GM21390 (cell line): ENCODE data around the gene POLR1E.

ENCODE experiments used
- ATAC-seq: cut with Tn5 transposase; IDR thresholded peaks from one replicate; pipeline ENCODE4 v1.9.1; 2021; ENCODE audit not compliant: unreplicated experiment

The POLR1E gene, protein sequence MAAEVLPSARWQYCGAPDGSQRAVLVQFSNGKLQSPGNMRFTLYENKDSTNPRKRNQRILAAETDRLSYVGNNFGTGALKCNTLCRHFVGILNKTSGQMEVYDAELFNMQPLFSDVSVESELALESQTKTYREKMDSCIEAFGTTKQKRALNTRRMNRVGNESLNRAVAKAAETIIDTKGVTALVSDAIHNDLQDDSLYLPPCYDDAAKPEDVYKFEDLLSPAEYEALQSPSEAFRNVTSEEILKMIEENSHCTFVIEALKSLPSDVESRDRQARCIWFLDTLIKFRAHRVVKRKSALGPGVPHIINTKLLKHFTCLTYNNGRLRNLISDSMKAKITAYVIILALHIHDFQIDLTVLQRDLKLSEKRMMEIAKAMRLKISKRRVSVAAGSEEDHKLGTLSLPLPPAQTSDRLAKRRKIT

DNA sequence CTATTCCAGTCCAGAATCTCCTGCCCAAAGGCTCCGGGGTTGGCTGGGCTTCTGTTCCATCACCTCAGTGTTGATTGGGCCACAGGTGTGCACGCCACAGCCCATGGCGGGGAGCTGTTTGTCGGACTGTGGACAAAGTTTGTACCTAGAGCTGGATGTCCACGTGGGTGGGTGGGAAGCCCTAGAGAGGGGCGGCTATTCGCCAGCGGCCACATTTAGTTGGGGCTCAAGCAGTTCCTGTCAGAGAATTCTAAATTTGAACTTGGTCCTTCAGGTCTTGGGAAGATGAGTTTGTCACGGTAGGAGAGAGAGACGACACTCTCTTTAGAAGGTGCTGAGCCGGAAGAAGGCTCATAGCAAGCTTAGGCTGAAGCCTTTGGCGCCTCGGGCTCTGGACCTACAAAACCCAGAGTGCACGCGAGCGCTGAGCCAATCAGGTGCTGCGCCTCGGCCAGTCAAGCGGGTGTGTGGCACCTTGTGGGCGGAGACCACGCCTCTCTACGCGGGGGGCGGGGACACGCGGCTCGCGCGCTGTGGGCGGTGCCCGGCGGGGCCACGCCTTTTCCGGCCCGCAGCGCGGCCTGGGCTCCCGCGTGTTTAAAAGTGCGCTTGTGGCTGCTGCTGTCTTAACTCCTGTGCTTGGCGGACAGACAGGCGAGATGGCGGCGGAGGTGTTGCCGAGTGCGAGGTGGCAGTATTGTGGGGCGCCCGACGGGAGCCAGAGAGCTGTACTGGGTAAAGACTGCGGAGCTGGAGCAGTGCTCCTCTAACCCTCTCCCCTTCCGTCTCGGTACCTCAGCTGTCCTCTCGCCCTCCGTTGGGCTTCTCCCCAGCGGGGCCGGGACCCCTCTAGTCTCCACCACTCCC is at the start of gene POLR1E:
Gene POLR1E, plus strand, starts transcription at position 560 of the 867 bp plus-strand sequence. Its CDS starts 100 bp downstream, at position 660.
- ATAC-seq, result peak; percentile 96

DNA sequence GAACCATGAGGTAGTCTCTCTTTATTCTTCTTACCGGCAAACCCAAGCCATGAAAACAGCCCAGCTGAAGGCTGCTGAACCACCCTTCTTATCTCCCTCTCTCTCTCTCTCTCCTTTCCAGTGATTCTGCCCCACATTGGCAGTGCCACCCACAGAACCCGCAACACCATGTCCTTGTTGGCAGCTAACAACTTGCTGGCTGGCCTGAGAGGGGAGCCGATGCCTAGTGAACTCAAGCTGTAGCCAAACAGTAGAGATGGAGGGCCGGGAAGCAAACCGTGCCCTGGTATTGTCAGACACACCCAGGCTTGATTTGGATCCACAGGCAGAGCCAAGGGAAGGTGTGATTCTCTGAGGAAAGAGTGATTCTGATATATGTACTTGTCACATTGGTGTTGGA is 49.2 kb upstream of the POLR1E start:
- no peak for ATAC-seq

DNA sequence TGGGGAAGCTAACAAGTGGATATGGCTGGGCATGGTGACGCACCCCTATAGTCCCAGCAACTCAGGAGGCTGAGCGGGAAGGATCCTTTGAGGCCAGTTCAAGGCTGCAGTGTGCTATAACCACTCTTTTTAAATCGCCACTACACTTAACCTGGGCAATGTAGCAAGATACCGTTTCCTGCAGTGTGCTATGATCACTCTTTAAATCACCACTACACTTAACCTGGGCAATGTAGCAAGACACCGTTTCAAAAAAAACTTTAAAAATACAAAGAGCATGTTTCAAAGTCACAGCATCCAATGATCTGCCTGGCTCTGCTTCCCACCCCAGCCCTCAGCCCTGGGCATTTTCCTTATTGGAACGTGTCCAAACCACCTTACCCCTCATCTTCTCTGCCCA is 48.7 kb upstream of the POLR1E start:
- ATAC-seq, result no peak

DNA sequence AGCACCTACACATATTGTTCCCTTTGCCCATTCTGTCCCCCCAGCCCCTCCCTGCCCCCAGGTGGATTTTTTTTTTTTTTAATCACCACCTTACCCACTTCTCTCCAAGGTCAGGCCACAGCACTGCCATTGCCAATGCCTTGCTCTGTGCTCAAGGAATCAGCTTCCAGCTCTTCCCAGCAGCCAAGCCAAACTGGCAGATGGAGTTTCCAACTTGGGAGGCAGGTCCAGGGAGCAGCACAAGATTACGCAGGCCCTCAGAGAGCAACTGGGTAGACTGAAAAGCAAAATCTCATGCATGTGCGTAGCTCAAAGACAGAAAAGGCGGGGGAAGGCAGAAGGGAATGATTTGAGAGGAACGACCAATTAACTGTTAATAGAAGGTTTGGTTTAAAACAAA is 48.1 kb upstream of the POLR1E start:
- no peak for ATAC-seq

DNA sequence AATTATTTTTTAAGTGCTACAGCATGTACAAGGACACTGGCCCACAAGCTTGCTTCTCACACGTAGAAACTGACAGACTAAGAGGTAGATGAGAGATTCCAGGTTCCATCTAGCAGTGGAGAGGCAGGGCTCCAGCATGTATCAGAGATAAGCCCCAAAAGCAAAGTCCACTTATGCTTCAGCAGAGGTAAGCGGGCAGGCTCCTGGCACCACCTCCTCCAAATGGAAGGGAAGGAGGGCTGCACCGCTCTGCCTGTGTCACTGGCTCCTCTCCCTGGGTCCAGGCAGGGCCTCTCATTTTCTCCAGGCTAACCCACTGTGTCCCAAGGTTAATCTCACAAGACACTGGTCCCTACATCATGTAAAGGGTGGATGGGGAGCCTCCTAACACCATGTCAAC is 47.4 kb upstream of the POLR1E start:
- no peak for ATAC-seq

DNA sequence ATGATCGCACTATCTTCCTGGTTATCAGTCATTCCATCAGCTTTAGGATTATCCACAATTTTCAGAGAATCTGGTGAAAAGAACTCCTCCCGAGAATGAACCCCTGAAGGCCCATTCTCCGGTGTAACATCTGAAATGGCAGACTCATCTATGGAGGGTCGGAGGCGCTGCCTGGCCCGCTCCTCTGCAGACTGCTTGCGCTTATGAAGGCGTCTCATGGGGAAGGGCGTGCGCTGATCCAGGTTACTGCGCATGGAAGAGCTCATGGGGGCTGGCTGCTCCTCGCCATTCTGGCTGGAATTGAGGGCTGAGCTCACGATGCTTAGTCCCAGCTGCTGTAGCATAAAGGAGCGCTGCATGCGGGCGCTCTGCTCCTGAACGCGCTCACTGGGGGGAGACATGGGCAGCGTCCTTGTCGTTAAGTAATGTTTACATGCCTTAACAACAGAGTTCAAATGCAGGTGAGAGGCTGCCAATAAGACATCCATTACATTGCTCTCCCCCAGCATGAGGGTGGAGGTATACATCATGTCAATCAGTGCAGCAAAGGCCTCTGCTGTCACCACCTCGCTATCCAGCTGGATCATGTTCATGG is 43.9 kb upstream of the POLR1E start:
- no peak for ATAC-seq

DNA sequence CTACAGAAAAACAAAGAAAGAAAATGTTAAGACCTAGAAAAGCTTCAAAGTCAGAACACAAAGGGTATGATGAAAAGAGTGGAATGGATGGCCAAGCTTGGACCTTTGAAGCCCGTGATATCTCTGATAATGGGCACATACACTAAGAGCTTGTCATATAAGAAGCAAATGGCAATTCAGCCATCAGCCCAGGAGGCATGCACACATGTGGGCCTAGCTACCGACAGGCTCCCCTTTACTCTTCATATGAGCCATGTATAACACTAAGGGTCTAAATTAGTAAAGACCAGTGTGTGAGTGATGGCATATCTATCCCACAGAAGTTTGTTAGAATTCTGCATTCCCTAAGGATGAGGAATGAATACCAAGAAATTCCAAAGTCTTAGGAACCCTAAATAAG is 43.2 kb upstream of the POLR1E start:
- no peak for ATAC-seq

DNA sequence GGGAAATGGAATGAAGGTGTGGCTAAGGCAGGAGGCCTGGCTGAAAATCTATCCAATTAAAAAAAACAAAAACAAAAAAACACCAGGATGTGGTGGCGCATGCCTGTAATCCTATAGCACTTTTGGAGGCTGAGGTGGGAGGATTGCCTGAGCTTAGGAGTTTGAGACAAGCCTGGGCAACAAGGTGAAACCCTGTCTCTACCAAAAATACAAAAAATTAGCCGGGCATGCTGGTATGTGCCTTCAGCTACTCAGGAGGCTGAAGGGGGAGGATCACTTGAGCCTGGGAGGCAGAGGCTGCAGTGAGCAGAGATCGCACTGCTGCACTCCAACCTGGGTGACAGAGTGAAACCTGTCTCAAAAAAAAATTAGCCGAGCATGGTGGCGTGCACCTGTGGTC is 42.2 kb upstream of the POLR1E start:
- no peak for ATAC-seq

DNA sequence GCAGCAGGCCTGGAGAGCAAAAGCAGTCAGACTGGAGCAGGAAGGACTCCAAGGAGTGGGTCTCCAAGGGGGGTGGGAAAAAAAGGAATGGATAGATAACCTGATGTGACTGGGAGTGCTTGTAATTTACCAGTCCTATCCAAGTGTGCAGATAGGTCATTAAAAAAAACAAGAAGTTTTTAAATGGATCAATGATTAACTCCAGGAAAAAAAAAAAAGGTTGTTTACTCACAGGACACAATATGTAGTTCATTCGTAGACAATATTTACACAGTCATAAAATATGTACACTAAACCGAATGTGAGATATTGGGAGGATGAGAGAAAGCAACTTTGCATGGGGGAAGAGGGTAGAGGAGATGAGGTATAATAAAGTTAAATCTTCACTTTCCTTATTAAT is 40.9 kb upstream of the POLR1E start:
- no peak for ATAC-seq

DNA sequence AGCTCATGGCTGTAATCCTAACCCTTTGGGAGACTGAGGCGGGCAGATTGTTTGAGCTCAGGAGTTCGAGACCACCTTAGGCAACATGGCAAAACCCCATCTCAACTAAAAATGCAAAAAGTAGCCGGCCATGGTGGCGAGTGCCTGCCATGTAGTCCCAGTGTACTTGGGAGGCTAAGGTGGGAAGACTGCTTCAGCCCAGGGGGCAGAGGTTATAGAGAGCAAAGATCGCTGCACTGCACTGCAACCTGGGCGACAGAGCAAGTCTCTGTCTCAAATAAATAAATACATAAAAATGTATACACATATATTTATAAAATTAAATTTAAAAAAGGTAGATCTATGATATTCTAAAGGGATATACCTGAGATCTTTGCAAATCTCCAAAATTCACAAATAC is 39.9 kb upstream of the POLR1E start:
- no peak for ATAC-seq

DNA sequence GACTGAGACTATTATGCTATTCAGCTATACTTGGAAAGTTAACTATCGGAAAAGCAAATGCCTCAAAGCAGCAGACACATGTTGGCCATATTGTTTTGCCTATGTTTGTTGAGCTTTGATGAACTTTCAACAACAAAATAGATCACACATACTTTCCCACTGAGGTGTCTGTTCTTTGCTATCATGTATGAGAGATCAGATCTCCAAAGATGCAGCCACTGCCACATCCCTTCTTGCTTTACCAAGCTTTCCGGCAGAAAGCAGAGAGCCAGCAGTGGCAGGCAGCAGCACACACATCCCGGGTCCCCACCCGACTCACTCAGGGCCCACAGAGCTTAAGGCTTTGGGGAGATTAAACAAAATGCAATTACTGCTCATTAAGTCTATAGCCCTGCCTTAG is 39.3 kb upstream of the POLR1E start:
- ATAC-seq, result no peak

DNA sequence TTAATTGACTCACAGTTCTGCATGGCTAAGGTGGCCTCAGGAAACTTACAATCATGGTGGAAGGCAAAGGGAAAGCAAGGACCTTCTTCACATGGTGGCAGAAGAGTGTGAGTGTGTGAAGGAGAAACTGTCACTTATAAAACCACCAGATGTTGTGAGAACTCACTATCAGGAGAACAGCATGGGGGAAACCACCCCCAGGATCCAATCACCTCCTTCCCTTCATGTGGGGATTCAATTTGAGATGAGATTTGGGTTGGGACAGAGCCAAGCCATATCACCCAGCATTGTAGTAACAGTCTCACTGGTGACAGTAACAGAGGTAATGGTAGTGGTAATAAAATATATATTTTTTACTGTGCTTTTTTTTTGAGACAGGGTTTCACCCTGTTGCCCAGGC is 38.6 kb upstream of the POLR1E start:
- no peak for ATAC-seq

DNA sequence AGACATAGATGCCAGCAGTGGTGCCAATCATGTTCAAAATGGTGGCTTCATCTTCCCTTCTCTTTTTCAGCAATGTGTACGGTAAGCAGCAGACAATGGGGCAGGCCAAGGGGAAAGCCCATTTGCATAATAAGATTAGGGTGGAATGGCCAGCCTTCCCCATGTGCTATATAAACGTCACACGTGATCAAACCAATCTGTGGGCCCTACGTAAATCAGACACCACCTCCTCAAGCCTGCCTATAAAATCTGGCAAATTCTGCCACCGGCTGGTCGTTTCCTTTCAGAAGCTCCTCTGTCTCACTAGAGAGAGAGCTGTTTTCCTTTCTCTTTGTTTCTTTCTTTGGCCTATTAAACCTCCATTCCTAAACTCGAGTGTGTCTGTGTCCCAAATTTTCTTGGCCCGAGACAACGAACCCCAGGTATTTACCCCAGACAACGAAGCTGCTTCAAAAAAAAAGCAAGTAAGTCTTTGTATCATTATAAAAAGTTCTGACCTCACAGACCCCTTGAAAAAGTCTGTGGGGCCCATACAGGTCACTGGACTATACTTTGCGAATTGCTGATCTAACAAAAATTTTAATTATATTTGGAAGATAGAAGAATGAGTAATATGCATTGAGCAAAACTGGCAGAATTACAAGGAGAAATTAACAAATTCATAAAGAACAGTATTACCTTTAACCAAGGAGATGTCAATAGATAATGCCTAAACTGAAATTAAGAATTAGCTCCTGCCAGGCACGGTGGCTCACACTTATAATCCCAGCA is 35.7 kb upstream of the POLR1E start:
- ATAC-seq, result no peak

DNA sequence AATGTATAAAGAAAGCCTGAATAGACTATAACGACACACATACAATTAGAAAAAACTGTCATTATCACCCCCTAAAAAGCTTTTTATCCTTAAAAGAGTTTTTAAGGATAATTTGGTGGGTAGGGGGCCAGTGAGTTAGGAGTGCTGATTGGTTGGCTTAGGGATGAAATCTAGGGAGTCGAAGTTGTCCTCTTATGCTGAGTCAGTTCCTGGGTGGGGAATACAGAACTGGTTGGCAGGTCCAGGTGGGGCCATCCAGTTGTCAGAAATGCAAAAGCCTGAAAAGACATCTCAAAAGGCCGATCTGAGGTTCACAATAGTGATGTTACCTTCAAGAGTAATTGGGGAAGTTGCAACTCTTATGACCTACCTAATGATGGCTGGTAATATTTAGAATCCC is 34.1 kb upstream of the POLR1E start:
- no peak for ATAC-seq

DNA sequence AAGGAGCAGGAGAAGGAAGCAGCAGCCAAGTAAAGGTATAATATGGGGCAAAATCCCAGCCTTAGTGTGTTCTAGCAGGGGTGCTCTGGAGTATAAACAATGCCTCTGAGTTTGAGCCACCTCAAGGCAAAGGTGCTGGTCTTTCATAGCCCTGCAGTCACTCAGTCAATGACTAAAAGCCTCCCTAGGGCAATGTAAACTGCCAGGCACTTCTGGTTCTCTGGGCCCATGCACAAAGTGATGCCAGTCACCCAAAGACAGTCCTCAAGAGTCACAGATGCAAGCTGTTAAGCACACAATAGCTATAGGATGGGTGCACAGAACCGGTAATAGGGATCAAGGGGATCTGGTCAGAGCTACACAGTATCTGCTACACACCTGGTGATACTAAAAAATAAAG is 33.1 kb upstream of the POLR1E start:
- ATAC-seq, result no peak

DNA sequence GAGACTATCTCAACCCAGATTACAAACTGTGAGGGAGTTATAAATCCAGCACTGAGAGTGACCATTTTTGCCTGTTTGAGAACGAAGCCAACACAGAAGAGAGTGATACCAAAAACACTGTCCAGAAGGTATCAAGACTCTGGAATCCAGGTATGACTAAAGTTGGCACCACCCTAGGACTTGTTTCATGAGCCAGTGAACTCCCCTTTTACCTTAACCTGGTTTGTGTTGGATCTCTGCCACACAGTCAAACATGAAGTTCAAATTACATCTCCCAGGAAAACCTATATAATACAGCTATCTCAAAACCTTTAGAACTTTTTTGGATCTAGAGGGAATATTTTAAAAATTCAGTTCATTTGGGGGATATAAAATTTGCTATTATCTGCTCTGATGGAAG is 31.9 kb upstream of the POLR1E start:
- ATAC-seq, result no peak

DNA sequence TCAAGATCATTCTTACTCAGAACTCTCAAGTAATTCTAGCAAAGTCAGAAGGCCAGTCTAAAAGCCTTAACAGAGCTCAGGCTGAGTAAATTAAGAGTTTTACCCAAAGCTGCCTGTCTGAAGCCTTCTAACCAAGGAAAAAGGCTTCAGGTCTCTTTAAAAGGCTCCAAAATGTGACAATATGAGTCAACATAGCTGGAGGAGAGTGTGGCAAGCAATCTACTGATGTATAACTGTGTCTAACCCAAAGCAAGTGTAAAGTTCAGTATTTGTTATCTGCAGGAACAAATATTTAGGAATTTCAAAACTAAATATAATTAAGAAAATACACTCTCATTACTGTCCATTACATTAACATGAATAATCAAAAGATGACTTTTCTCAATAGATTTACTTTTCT is 31.5 kb upstream of the POLR1E start:
- ATAC-seq, result no peak

DNA sequence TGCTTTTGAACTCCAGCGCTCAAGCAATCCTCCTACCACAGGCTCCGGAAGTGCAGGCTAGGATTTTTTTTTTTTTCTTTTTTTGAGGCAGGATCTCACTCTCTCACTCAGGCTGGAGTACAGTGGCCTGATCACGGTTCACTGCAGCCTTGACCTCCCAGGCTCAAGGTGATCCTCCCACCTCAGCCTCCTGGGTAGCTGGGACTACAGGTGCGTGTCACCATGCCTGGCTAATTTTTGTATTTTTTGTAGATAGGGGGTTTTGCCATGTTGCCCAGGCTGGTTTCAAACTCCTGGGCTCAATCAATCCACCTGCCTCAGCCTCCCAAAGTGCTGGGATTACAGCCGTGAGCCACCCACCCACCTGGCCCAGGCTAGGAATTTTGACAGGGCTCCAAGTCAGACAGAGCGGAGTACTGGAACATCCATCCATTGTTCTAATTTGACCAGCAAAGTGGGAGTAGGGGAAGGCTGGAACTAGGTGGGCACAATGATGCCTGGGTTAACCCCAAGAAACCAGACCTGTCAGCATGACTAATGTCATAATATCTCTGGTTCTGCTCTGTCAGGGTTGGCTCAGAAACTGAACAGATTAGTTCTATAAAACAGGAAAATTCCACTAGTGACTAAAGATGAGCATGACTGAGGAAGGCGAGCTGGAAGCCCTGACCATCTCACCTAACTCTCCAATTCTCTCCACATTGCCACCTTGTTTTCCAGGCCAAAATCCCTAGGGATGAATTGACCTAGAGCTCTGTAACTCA is 29.7 kb upstream of the POLR1E start:
- ATAC-seq, result no peak

DNA sequence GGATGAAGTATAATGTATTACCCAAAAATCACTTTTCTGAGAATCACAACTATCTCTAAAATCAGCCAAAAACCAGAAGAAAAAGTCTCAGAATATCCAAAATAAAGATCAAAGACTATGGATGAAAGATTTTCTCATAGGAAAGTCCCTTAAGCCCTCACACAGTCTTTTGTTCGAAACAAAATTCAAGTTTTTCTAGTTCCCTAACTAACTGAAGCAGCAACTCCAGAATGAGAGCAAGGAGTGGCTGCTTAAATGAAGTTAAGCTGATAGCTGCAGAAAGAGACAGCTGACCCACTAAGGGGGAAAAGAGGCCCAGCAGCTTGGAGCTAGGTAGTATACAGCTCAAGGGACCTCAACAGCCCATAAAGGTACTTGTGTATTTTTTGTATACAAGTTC is 28.9 kb upstream of the POLR1E start:
- no peak for ATAC-seq

DNA sequence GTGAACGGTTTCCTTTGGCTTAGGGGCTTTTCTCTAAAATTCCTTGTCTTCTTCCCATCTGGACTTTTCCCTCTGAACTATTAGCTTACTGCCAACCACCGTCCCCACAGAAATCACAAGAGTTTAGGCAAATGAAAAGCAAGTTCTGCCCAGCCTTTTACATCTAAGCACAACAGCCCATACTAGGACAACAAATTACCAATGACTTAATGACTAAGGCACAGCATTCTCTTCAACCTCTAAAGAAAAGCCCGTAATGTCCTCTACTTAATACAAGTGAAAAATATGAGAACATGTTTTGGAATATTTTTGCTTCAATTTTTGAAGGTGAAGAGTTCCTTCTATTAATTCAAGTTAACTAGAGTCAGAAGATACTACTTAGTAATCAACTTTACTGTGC is 21.7 kb upstream of the POLR1E start:
- no peak for ATAC-seq
